Endothelial cell of umbilical vein (primary cell): Measurements from ENCODE around the gene ZNHIT2. TPM values are rescaled to one million over a fixed set of nuclear protein-coding genes. Genes with fewer than 3 reads are reported as not detected.
A peak's percentile ranks its signal among the peaks of the same experiment; 100 is the strongest.

Source experiments
- BruUV-seq: library from RNA; stranded (reverse); fragments of 400-500 nt; replicated peaks from 2 replicates; lab custom pipeline; 2021; lab: Mats Ljungman, UMichigan
- CTCF ChIA-PET: fragments of 300-600, 350-600 bp; sonication (Branson Sonifier 250); formaldehyde crosslinking; loops from one replicate; lab custom pipeline; 2021; ENCODE audit warnings: antibody characterized with exemption, inconsistent platforms; lab: Charles Lee
- POLR2A ChIA-PET: fragments of 300-600, 350-600 bp; sonication (Branson Sonifier 250); formaldehyde crosslinking; loops from one replicate; lab custom pipeline; 2021; ENCODE audit warnings: antibody characterized with exemption, inconsistent platforms; lab: Charles Lee
- DNase-seq: peaks from one replicate; pipeline ENCODE4 v3.0.0-alpha.2; 2011; ENCODE audit warnings: low read depth, low spot score
- FAIRE-seq: peaks from 2 replicates; lab custom pipeline; 2011; peaks lifted over from hg19 to GRCh38; lab: Jason Lieb, UNC
- H2AFZ ChIP-seq: 2 replicates; pipeline ENCODE4 v1.6.0; 2012; ENCODE audit warnings: low read depth, low read length, control low read depth, inconsistent platforms
- H3K27ac ChIP-seq: 2 replicates; pipeline ENCODE4 v1.5.1; 2011; ENCODE audit warnings: low read depth, mild to moderate bottlenecking, control low read depth, low read length, moderate library complexity; ENCODE audit not compliant: insufficient read depth
- H3K27me3 ChIP-seq, 2 experiments: 2 replicates each; pipeline versions ENCODE4 v1.6.0 to v1.6.1; 2011; ENCODE audit warnings: low read length in 2 of 2, mixed read lengths in 1 of 2; ENCODE audit not compliant: control insufficient read depth in 2 of 2, insufficient read depth in 2 of 2
- H3K36me3 ChIP-seq, 2 experiments: 2 replicates in 1 of 2; 3 replicates in 1 of 2; pipeline ENCODE4 v1.5.1; 2011; ENCODE audit warnings: low read length in 2 of 2, mild to moderate bottlenecking in 1 of 2, moderate library complexity in 1 of 2; ENCODE audit not compliant: control insufficient read depth in 2 of 2, insufficient read depth in 2 of 2; ENCODE audit errors: extremely low read depth in 1 of 2
- H3K4me1 ChIP-seq: 3 replicates; pipeline ENCODE4 v1.5.1; 2011; ENCODE audit warnings: mild to moderate bottlenecking, low read length; ENCODE audit not compliant: control insufficient read depth, insufficient read depth; ENCODE audit errors: extremely low read depth
- H3K4me2 ChIP-seq: 2 replicates; pipeline ENCODE4 v1.6.1; 2011; ENCODE audit warnings: low read length, control low read depth, mixed read lengths; ENCODE audit not compliant: insufficient read depth
- H3K4me3 ChIP-seq, 3 experiments: fragments of 200-600 bp in 1 of 3; sonication (generic), shearing (Covaris generic) in 1 of 3; replicated peaks in 1 of 3; 2 replicates each; pipeline ENCODE4 v1.5.1; 2011 to 2016; ENCODE audit warnings: control low read depth in 3 of 3, low read length in 3 of 3, mild to moderate bottlenecking in 2 of 3, inconsistent platforms in 1 of 3, low read depth in 1 of 3, moderate library complexity in 1 of 3; ENCODE audit not compliant: insufficient read depth in 1 of 3
- H3K79me2 ChIP-seq: 2 replicates; pipeline ENCODE4 v1.6.0; 2012; ENCODE audit warnings: low read length, inconsistent platforms; ENCODE audit not compliant: control insufficient read depth, insufficient read depth
- H3K9ac ChIP-seq: replicated peaks from 2 replicates; pipeline ENCODE3; 2011; ENCODE audit warnings: low read length, control low read depth; ENCODE audit not compliant: insufficient read depth; ENCODE audit errors: extremely low read depth
- H3K9me1 ChIP-seq: replicated peaks from 3 replicates; pipeline ENCODE4 v1.6.0; 2011; ENCODE audit warnings: mild to moderate bottlenecking, low read length; ENCODE audit not compliant: control insufficient read depth, insufficient read depth; ENCODE audit errors: extremely low read depth
- H3K9me3 ChIP-seq: replicated peaks from 2 replicates; pipeline ENCODE4 v1.5.1; 2012; ENCODE audit warnings: low read length, inconsistent platforms; ENCODE audit not compliant: control insufficient read depth, insufficient read depth
- H4K20me1 ChIP-seq: replicated peaks from 2 replicates; pipeline ENCODE3; 2011; ENCODE audit warnings: mild to moderate bottlenecking, low read length; ENCODE audit not compliant: control insufficient read depth, insufficient read depth; ENCODE audit errors: extremely low read depth
- EZH2 ChIP-seq: IDR thresholded peaks from 2 replicates; pipeline ENCODE4 v1.6.1; 2012; ENCODE audit warnings: borderline replicate concordance, low read depth, mild to moderate bottlenecking, moderate library complexity, low read length, inconsistent platforms; ENCODE audit not compliant: severe bottlenecking
- FOS ChIP-seq: IDR thresholded peaks from 2 replicates; pipeline ENCODE4 v1.6.1; 2011; ENCODE audit warnings: mild to moderate bottlenecking, low read length, moderate library complexity, borderline replicate concordance; ENCODE audit not compliant: insufficient read depth
- GATA2 ChIP-seq: IDR thresholded peaks from 2 replicates; pipeline ENCODE4 v1.7.0; 2011; ENCODE audit warnings: low read depth, mild to moderate bottlenecking, moderate library complexity, mixed read lengths, low read length; ENCODE audit not compliant: insufficient read length, insufficient read depth
- JUN ChIP-seq: IDR thresholded peaks from 2 replicates; pipeline ENCODE4 v1.6.1; 2011; ENCODE audit warnings: borderline replicate concordance, low read depth; ENCODE audit not compliant: insufficient read length, insufficient read depth
- MYC ChIP-seq: IDR thresholded peaks from one replicate; pipeline ENCODE4 v1.6.1; 2011; ENCODE audit warnings: mild to moderate bottlenecking, low read depth, low read length
- POLR2A ChIP-seq: IDR thresholded peaks from 2 replicates; pipeline ENCODE4 v1.6.1; 2012; ENCODE audit warnings: low read depth, mild to moderate bottlenecking, control low read depth, low read length
- POLR2AphosphoS5 ChIP-seq: IDR thresholded peaks from 2 replicates; pipeline ENCODE4 v1.6.1; 2012; ENCODE audit warnings: low read depth, mild to moderate bottlenecking, control low read depth, low read length, moderate library complexity; ENCODE audit not compliant: insufficient read depth
- dilution Hi-C: fragments of 300-500 bp; cut with MboI; formaldehyde crosslinking; loops from one replicate; pipeline ENCODE4 v1.15.0; 2019; ENCODE audit warnings: low sequenced_read_pairs; ENCODE audit not compliant: extremely low pct_ligation_motif_present
- intact Hi-C: fragments of 100-400 bp; cut with micrococcal nuclease; formaldehyde crosslinking; loops from one replicate; pipeline ENCODE4 v1.10.0; 2022
- polyA plus RNA-seq, 4 experiments: library from polyadenylated mRNA; depleted of rRNA in 3 of 4; stranded (reverse) in 3 of 4; unstranded in 1 of 4; fragments of >200 nt; gene quantifications; 2 replicates each; pipeline versions ENCODE4 v1.2.1 to v1.2.3, GENCODE V29; 2011 to 2012; ENCODE audit warnings: missing spikeins in 1 of 4
- total RNA-seq: library from RNA; stranded (reverse); gene quantifications from 2 replicates; pipeline ENCODE4 v1.2.3, GENCODE V29; 2021
- TF ChIP-seq, protein P1 (sequence below): IDR thresholded peaks from 2 replicates; pipeline ENCODE4 v1.6.1; 2011; ENCODE audit not compliant: insufficient read depth, insufficient read length
- TF ChIP-seq, protein P2 (sequence below), 2 donors: IDR thresholded peaks; 1 replicate in 1 of 2; 2 replicates in 1 of 2; pipeline ENCODE4 v1.5.1; 2011; ENCODE audit warnings: low read length in 2 of 2, mild to moderate bottlenecking in 2 of 2, moderate library complexity in 2 of 2, control low read depth in 1 of 2, inconsistent platforms in 1 of 2, low read depth in 1 of 2; ENCODE audit not compliant: insufficient read depth in 1 of 2; ENCODE audit errors: extremely low read depth in 1 of 2

The ZNHIT2 gene
- total and polyA plus RNA-seq, 2 donors (not counting 3 experiments of a cell fraction or from before 2014, with no cell fraction given): 7.1 to 9.0 TPM

DNA sequence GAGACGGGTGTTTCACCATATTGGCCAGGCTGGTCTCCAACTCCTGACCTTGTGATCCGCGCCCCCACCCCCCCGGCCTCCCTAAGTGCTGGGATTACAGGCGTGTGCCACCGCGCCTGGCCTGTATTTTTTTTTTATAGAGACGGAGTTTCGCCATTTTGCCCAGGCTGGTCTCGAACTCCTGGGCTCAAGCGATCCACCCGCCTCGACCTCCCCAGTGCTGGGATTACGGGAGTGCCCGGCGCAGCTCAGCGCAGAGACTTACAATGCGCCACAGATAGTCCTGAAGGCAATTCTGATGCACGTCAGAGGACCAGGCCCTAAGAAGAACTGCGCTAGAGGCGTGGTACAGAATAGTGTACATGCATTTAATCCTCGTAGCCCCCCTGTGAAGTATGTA is 22.1 kb downstream of the ZNHIT2 start:
- FAIRE-seq (no peak), DNase-seq (no peak)
- Histone ChIP-seq H3K4me3 (peak overlapping the region in 1 of 3 experiments; percentile 56), H4K20me1 (no peaks in the 10 kb centered on the region), H3K36me3 (no peaks in the 10 kb centered on the region), H3K27me3 (no peaks in the 10 kb centered on the region), H3K9ac (no peak overlapping the region), H3K27ac (no peak overlapping the region), H3K79me2 (peaks cover 8% of the 10 kb centered on the region), H2AFZ (peak overlapping the region; percentile 99), H3K4me1 (peaks cover 6% of the 10 kb centered on the region), H3K9me1 (no peaks in the 10 kb centered on the region), H3K9me3 (no peaks in the 10 kb centered on the region), H3K4me2 (peak overlapping the region; percentile 67)
- CTCF ChIA-PET: interaction anchor here (1.2 to 5.3 kb wide), 2 partner anchors 15 to 16 kb away, joined by 6 to 56 read pairs; partner anchors contain the start of gene TM7SF2
- TF ChIP-seq POLR2A (no peak), JUN (no peak), POLR2AphosphoS5 (no peak), FOS (no peak), MYC (no peak), EZH2 (no peak), GATA2 (no peak)
- TF ChIP-seq, protein P1, sequence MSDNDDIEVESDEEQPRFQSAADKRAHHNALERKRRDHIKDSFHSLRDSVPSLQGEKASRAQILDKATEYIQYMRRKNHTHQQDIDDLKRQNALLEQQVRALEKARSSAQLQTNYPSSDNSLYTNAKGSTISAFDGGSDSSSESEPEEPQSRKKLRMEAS: no peak
- TF ChIP-seq, protein P2, sequence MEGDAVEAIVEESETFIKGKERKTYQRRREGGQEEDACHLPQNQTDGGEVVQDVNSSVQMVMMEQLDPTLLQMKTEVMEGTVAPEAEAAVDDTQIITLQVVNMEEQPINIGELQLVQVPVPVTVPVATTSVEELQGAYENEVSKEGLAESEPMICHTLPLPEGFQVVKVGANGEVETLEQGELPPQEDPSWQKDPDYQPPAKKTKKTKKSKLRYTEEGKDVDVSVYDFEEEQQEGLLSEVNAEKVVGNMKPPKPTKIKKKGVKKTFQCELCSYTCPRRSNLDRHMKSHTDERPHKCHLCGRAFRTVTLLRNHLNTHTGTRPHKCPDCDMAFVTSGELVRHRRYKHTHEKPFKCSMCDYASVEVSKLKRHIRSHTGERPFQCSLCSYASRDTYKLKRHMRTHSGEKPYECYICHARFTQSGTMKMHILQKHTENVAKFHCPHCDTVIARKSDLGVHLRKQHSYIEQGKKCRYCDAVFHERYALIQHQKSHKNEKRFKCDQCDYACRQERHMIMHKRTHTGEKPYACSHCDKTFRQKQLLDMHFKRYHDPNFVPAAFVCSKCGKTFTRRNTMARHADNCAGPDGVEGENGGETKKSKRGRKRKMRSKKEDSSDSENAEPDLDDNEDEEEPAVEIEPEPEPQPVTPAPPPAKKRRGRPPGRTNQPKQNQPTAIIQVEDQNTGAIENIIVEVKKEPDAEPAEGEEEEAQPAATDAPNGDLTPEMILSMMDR (IDR thresholded peaks at IDR 0.05; ENCODE audit: extremely low read depth in 1 of 2, insufficient read depth in 1 of 2, low read depth in 1 of 2, low read length in 2 of 2): no peak
- dilution Hi-C loops: no loop called here
- POLR2A ChIA-PET: no interaction called here
- BruUV-seq: no TSS peak
- intact Hi-C loops: loop anchor here (5.0 kb wide), 1 partner anchor 83 kb away; the partner anchor contains the start of gene ARL2
